ENCODE measurements around the gene HK2.

HK2 gene

DNA sequence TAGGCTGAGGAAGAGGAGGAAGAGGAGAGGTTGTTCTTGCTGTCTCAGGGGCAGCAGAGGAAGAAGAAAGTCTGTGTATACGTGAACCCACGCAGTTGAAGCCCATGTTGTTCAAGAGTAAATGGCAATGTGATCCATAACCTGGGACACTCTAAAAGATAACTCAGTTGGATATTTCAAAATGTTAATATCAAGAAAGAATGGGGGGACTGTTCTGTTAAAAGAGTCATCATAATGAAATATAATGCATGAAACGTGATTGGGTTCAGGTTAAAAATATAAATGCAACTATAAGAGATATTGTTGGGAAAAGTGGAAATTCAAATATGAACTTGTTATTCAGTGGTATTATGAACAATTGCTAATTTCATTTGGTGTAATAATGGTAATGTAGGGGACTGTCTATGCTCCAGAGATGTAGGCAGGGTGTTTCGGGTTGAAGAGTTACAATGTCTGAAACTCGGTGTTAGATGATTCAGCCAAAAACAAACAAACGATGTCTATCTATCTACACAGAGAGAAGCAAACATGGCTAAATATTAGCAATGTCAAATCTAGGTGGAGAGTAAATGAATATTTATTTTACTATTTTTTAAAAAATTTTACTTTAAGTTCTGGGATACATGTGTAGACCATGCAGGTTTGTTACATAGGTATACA lies 103.4 kb downstream of the HK2 start:
- DNase-seq (ENCODE audit: low spot score) = no peak

DNA sequence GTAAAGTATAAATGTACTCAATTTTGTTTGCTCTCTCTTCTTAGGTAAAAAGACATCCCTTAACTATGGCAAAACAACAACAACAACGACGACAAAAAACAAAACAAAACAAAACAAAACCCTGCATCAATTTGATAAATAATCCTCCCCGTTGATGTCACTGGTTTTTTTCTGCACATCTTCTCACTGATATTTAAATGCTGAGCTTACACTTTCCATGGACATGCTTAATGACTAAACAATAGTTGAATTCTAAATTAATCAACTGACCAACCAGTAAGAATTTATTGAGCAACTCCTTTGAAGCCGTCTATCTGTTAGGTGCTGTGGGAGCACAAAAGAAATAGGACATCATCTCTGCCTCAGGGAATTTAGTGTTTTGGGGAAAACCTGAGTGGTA lies 104.3 kb downstream of the HK2 start:
- no peak for DNase-seq (ENCODE audit: low spot score)

DNA sequence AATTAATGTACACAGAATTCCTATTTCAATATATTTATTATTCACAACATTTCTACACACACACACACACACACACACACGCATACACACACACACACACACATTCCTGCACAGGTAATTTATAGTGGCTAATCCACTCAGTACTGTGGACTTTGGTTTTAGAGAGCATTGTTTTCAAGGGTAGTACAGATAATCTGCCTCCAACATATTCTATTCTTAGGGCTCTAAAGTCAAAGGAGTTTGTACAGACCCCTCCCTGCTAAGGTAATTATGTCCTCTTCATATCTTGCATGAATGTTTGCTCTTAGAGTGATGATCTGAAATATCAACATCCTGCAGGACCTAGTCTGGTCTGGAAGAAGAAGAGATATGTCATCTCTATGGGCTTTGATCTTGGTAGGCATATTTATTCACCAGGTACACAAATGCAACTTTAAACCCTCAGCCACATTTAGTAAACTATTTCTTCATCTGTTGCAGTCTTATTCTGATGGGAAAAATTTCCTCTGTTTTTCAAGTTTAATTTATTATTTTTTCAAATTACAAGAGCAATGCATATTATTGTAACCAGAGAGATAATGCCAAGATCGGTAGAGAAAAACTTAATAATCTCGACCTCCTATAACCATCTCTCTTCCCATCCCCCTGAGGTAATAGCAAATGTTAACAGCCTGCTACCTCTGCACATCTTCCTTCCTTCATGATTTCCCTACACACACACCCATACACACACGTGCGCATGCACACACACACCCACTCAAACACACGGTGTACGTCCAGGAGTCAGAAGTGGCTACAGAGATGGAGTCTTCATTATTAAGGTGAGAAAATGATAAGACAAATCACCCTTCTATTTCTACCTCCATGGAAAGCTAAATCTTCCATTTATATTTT lies 106.2 kb downstream of the HK2 start:
- DNase-seq (ENCODE audit: low spot score) = no peak

DNA sequence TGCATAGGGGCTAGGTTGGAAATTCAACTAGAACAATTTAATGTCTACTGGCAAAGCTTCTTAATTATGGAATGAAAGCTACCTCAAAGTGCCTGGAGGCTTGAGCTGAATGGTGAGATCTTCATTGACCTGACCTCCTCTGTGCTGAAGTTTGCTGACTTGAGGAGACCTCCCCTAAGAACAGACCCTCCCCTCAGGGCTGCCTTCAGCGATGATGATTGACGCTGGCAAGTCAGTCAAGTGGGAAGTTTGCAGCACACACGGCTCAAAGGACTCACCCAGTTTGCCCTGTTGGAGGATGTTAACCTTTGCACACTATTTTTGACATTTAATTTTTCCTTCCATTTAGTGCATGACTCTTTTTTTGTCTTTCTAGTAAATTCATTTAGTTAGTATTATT lies 107.4 kb downstream of the HK2 start:
- no peak for DNase-seq (ENCODE audit: low spot score)

DNA sequence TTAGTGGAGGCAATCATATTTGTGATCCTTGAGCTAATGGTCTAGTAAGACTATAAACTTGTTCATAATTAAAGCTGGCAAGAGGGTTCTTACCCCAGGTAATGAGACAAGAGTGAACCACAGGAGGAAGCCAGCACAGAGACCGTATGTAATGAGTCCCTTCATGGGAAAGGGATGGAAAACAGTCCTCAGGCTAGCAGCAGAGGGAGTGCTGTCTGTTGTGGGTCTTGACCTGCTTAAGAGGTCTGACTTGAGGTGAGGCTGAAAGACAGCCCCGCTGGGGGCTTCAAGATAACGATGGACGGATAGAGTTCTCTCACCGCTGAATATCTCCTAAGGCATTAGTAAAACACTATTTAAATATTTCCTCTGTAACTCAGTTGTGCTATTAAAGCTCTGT lies 108.3 kb downstream of the HK2 start:
- no peak for DNase-seq (ENCODE audit: low spot score)

Measured in RKO (cell line).